ENCODE measurements around the gene RNF144A.

RNF144A gene

DNA sequence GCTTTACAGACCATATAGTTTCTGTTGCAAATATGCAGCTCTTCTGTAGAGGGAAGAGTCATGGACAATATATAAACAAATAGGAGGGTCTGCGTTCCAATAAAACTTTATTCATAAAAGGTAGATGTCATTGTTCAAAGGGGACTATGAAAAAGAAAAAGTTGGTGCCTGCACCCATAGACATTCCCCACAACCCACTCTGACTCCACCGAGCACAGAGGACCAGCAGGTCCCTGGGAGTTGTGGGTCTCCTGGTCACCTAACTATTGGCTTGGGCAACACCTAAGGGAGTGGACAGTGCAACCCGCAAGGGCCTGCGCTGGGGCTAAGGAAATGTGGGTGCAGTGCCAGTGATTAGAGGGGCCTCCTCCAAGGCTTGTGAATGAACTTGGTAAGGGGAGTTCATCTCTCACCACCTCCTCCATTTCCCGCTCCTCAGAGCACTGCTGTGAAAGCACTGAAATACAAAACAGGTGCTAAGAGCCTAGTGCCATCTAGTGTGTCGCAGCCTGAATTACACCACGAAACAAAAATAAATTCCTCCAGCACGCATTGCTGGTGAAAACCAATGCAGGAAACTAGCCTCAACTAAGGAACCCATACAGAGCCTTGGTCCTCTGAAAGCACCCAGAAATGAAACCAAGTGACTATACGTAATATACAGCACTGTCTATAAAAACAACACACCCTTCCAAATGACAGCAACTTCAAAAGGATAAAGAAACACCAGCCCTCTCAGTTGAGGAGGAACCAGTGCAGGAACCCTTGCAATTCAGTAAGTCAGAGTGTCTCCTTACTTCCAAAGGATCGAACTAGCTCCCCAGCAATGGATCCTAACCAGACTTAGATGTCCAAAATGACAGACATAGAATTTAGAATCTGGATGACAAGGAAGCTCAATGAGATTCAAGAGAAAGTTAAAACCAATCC lies 166.6 kb downstream of the RNF144A start:
- DNase-seq (ENCODE audit: low read depth) = no peak

DNA sequence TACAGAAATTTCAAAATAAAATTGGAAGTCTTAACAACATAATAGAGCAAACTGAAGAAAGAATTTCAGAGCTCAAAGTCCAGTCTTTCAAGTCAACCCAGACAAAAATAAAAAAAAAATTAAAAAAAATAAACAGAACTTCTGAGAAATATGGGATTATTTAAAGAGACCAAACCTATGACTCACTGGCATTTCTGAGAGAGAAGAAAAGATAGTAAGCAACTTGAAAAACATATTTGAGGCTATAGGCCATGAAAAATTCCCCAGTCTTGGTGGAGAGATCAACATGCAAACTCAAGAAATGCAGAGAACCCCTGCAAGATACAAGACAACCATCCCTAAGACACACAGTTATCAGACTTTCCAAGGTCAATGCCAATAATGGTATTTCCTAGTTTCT lies 167.4 kb downstream of the RNF144A start:
- no peak for DNase-seq (ENCODE audit: low read depth)

DNA sequence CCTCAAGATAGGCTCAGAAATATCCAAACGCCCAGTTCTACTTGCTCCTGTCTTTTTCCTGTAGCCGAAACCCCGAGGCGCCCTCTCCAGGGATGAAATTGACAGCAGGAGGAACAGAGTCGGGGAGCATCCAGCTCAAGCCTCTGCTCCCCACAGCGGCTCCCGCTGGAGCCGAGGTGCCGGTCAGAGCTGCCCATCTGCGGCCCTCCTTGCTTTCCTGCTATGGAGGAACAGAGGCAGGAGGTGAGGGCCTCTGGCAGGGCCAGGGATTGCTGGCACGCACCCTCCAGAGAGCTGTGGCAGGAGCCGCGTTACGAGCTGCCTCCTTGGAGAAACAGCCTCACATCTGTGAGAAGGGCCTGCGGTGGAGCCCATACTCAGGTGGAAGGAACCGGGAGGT lies 172.1 kb downstream of the RNF144A start:
- no peak for DNase-seq (ENCODE audit: low read depth)

DNA sequence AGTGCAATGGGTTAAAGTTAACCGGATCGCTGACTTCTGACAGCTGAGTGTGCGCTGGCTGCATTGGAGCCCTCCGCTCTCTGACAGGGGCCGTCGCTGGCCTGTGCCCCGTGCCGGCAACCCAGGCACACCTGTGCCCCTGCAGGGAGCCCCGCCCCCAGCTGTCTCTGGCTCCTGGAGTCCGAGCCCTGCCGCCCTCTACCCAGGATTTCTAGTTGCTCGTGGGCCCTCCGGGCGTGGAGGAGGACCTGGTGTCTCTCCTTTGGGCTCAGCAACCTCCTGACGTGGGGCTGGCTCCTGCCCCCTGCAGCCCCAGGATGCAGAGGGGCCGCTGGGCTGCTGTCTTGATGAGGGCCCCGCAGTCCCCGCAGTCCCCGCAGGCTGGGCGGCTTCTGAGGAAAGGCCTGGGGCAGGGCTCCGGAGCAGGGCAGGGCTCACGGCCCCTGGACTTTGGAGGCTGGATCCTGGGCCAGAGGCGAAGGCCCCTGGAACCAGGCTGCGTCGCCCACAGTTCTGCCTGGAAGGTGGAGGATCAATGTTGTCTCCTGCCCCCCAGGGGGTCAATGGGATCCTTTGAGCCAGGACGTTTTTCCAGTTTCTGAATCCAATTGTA lies 172.8 kb downstream of the RNF144A start:
- no peak for DNase-seq (ENCODE audit: low read depth)

DNA sequence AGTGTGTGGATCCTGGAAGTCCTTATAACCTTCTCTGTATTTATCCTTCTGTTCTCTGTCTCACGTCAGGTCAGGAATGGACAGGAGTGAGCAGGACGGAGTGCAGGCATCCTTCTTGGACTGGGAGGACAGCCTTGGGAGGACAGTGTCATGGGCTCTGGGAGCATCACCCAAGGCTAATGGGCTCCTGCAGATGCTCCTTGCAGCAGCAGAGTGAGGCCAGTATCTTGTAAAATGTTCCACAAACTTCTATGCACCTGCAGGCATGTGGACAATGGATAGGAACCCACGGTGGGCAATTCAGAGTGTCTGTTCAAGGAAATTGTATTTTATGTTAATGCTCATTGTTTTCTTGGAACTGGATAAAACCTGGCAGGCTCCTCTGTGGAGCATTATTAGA lies 176.2 kb downstream of the RNF144A start:
- DNase-seq (ENCODE audit: low read depth) = no peak
